HUDEP-2 (cell line): ENCODE data around the gene HEXB.
A peak's percentile ranks its signal among the peaks of the same experiment; 100 is the strongest.
"Not testable (repeated sequence)": the region's sequence is repeated elsewhere in the genome, so short reads cannot be mapped to it uniquely, and the experiment has no call there.

Source experiments
- DNase-seq, 76 experiments: peaks; one replicate each; lab custom pipeline; 2025; ENCODE audit not compliant: unreplicated experiment in 76 of 76; lab: John Stamatoyannopoulos, UW

Gene HEXB

GRCh38 chr5:74725331-74725730 is 40.3 kb downstream of the HEXB start:
- DNase-seq: no peak

- DNase-seq: no peak
These were observed 51.7 kb downstream of the HEXB start for GRCh38 chr5:74736759-74737158.

- no peak for DNase-seq
These were observed 53.4 kb downstream of the HEXB start for GRCh38 chr5:74738406-74738805.

- DNase-seq: not testable (repeated sequence)
These were observed 63.7 kb downstream of the HEXB start for GRCh38 chr5:74748742-74749141.

GRCh38 chr5:74761241-74761640 is 76.2 kb downstream of the HEXB start:
- no peak for DNase-seq

- peak in 2 of 76 experiments; percentile 0 to 5 for DNase-seq
These were observed 77.6 kb downstream of the HEXB start for GRCh38 chr5:74762599-74762998.

- no peak for DNase-seq
These were observed 78.5 kb downstream of the HEXB start for GRCh38 chr5:74763504-74763903.

GRCh38 chr5:74765201-74765600 is 80.2 kb downstream of the HEXB start:
- no peak for DNase-seq

- no peak for DNase-seq
These were observed 80.9 kb downstream of the HEXB start for GRCh38 chr5:74765929-74766328.

GRCh38 chr5:74766418-74766848 is 81.4 kb downstream of the HEXB start:
- peak in 25 of 76 experiments; percentile 3 to 59 (median 26) for DNase-seq

GRCh38 chr5:74766849-74767578 is 82.0 kb downstream of the HEXB start, which contains the start of the genes GFM2 and NSA2:
GFM2 (minus strand) TSS chr5:74767117; CDS start chr5:74763742, 3,375 bp downstream.
NSA2 (plus strand) TSS chr5:74767249; CDS start chr5:74767361, 112 bp downstream.
- DNase-seq: peak in 75 of 76 experiments; percentile 14 to 92 (median 82)

GRCh38 chr5:74767579-74767913 is 82.5 kb downstream of the HEXB start:
- peak in 11 of 76 experiments; percentile 2 to 41 (median 28) for DNase-seq
